ENCODE data around the gene MMD2.
"Not testable (repeated sequence)": the region's sequence is repeated elsewhere in the genome, so short reads cannot be mapped to it uniquely, and the experiment has no call there.

Gene MMD2

GRCh38 chr7:4981295-4981890 is 22.4 kb upstream of the MMD2 start:
- H3K27ac ChIP-seq (ENCODE audit: low read length); H3K4me3 ChIP-seq (ENCODE audit: low read length); H3K9me3 ChIP-seq (ENCODE audit: control insufficient read depth, low read depth, low read length); H3K4me1 ChIP-seq (ENCODE audit: control insufficient read depth, low read depth, low read length); H3K9ac ChIP-seq (ENCODE audit: low read length); H3K27me3 ChIP-seq (ENCODE audit: control insufficient read depth, insufficient read depth, low read length): not testable (repeated sequence)
- peaks cover 27% of the 10 kb centered on the region for H3K36me3 ChIP-seq (ENCODE audit: control insufficient read depth, low read depth, low read length)

DNA sequence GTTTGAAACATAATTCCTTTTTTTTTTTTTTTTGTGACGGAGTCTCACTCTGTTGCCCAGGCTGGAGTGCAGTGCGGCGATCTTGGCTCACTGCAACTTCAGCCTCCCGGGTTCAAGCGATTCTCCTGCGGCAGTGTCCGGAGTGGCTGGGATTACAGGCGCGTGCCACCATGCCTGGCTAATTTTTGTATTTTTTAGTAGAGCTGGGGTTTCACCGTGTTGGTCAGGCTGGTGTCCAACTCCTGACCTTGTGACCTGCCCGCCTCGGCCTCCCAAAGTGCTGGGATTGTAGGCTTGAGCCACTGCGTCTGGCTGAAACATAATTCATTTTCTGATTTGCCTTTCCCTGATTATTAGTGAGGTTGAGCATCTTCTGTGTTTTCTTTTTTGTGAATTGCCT is 16.6 kb upstream of the MMD2 start:
- H3K4me1 ChIP-seq (ENCODE audit: control insufficient read depth, low read depth, low read length); H3K27ac ChIP-seq (ENCODE audit: low read length); H3K9ac ChIP-seq (ENCODE audit: low read length); H3K4me3 ChIP-seq (ENCODE audit: low read length); H3K9me3 ChIP-seq (ENCODE audit: control insufficient read depth, low read depth, low read length); H3K27me3 ChIP-seq (ENCODE audit: control insufficient read depth, insufficient read depth, low read length): not testable (repeated sequence)
- H3K36me3 ChIP-seq (ENCODE audit: control insufficient read depth, low read depth, low read length) = peaks cover 15% of the 10 kb centered on the region

DNA sequence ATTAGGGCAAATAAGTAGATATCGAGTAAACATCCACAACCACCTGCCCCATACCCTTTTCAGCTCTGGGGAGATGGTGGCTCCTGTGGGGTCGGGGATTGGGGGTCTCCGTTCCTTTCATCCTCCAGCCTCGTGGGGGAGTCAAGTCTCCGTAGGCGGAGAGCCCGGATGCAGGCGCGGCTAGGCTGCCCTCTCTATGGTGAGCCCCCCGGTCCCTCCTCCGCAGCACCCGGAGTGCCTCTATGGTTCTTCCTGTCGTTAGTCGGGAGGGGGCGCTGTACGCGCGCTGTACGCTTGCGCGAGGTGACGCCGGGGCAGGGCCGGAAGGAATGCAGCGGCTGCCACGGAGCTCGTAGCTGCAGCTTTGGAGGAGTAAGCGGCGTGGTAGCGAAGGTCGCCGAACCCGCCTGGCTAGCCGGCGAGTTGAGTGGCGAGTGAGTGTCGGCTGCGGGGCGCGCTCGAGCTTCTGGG is 14.8 kb upstream of the MMD2 start:
- Histone ChIP-seq H3K9ac (ENCODE audit: low read length) (peak overlapping the region; percentile 52), H3K4me1 (ENCODE audit: control insufficient read depth, low read depth, low read length) (no peaks in the 10 kb centered on the region), H3K27ac (ENCODE audit: low read length) (no peak overlapping the region), H3K27me3 (ENCODE audit: control insufficient read depth, insufficient read depth, low read length) (no peaks in the 10 kb centered on the region), H3K36me3 (ENCODE audit: control insufficient read depth, low read depth, low read length) (peaks cover 11% of the 10 kb centered on the region), H3K4me3 (ENCODE audit: low read length) (peak overlapping the region; percentile 76), H3K9me3 (ENCODE audit: control insufficient read depth, low read depth, low read length) (no peaks in the 10 kb centered on the region)

- H3K9ac ChIP-seq (ENCODE audit: low read length); H3K36me3 ChIP-seq (ENCODE audit: control insufficient read depth, low read depth, low read length); H3K4me3 ChIP-seq (ENCODE audit: low read length); H3K27me3 ChIP-seq (ENCODE audit: control insufficient read depth, insufficient read depth, low read length); H3K4me1 ChIP-seq (ENCODE audit: control insufficient read depth, low read depth, low read length); H3K9me3 ChIP-seq (ENCODE audit: control insufficient read depth, low read depth, low read length); H3K27ac ChIP-seq (ENCODE audit: low read length): not testable (repeated sequence)
Observed at GRCh38 chr7:4972446-4972845, 13.5 kb upstream of the MMD2 start.

- Histone ChIP-seq H3K9ac (ENCODE audit: low read length) (no peak overlapping the region), H3K27me3 (ENCODE audit: control insufficient read depth, insufficient read depth, low read length) (no peaks in the 10 kb centered on the region), H3K9me3 (ENCODE audit: control insufficient read depth, low read depth, low read length) (no peaks in the 10 kb centered on the region), H3K4me1 (ENCODE audit: control insufficient read depth, low read depth, low read length) (no peaks in the 10 kb centered on the region), H3K4me3 (ENCODE audit: low read length) (no peak overlapping the region), H3K27ac (ENCODE audit: low read length) (no peak overlapping the region), H3K36me3 (ENCODE audit: control insufficient read depth, low read depth, low read length) (no peaks in the 10 kb centered on the region)
Observed at GRCh38 chr7:4965295-4966022, 6.5 kb upstream of the MMD2 start.

GRCh38 chr7:4964506-4964905 is 5.5 kb upstream of the MMD2 start:
- Histone ChIP-seq H3K9me3 (ENCODE audit: control insufficient read depth, low read depth, low read length) (no peaks in the 10 kb centered on the region), H3K27ac (ENCODE audit: low read length) (no peak overlapping the region), H3K9ac (ENCODE audit: low read length) (no peak overlapping the region), H3K36me3 (ENCODE audit: control insufficient read depth, low read depth, low read length) (no peaks in the 10 kb centered on the region), H3K27me3 (ENCODE audit: control insufficient read depth, insufficient read depth, low read length) (no peaks in the 10 kb centered on the region), H3K4me1 (ENCODE audit: control insufficient read depth, low read depth, low read length) (no peaks in the 10 kb centered on the region), H3K4me3 (ENCODE audit: low read length) (no peak overlapping the region)

DNA sequence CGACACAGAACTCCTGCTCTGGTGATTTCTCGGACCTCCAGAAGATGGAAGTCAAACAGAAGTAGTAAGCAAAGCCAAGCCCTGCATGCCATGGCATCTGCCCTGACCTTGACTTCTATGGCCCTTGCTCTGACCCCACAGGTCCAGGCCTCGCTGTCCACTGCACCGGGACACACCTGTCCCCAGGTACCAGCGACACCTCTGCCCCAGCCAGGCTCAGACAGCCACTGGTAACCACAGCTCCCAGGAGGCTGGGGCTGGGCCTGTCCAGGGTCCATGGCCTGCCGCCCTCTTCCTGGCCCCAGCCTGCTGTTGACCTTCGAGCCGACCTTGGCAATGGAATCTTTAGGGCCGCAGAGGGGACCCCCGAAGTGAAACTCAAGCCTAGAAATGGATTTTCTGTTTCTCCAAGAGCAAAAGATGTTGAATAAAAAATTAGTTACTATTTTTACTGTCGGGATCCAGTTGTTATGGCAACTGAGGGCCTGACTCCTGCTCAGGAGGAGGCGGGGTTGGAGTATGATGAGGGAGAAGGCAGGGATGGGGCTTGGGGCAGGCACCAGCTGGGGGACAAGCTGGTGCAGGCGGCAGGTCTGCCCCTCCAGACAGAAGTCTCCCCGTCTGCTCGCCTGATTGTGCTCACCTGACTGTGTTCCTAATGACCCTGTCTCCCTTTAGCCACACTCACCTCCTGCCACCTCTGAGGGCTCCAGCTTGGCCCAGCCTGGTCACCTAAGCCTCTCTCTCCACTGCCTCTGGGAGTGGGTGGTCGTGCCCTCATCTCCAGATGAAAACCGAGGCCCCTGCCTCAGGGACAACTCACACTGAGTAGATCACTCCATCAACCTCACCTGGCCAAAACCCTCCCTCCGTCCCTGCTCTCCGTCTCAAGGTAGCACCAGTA is 4.1 kb upstream of the MMD2 start:
- Histone ChIP-seq H3K4me3 (ENCODE audit: low read length) (no peak overlapping the region), H3K36me3 (ENCODE audit: control insufficient read depth, low read depth, low read length) (no peaks in the 10 kb centered on the region), H3K4me1 (ENCODE audit: control insufficient read depth, low read depth, low read length) (peaks cover 3% of the 10 kb centered on the region), H3K27ac (ENCODE audit: low read length) (no peak overlapping the region), H3K9me3 (ENCODE audit: control insufficient read depth, low read depth, low read length) (no peaks in the 10 kb centered on the region), H3K9ac (ENCODE audit: low read length) (no peak overlapping the region), H3K27me3 (ENCODE audit: control insufficient read depth, insufficient read depth, low read length) (peaks cover 8% of the 10 kb centered on the region)

- Histone ChIP-seq H3K9me3 (ENCODE audit: control insufficient read depth, low read depth, low read length) (no peaks in the 10 kb centered on the region), H3K27me3 (ENCODE audit: control insufficient read depth, insufficient read depth, low read length) (peaks cover 25% of the 10 kb centered on the region), H3K4me1 (ENCODE audit: control insufficient read depth, low read depth, low read length) (peaks cover 5% of the 10 kb centered on the region), H3K27ac (ENCODE audit: low read length) (no peak overlapping the region), H3K4me3 (ENCODE audit: low read length) (no peak overlapping the region), H3K36me3 (ENCODE audit: control insufficient read depth, low read depth, low read length) (no peaks in the 10 kb centered on the region), H3K9ac (ENCODE audit: low read length) (no peak overlapping the region)
Observed at GRCh38 chr7:4960363-4960762, 1.4 kb upstream of the MMD2 start.

DNA sequence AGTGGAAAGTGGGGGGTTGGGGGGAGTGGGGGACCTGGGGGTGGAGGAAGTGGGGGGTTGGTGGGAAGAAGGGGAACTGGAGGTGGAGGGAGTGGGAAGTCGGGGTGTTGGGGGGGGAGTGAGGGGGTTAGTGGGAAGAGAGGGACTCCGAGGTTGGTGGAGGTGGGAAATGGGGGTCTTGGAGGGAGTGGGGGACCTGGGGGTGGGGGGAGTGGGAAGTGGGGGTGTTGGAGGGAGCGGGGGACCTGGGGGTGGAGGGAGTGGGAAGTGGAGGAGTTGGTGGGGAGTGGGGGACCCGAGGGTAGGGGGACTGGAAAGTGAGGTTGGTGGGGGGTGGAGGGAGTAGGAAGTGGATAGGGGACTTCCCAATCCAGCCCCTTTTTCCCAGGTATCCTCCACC is 906 bp upstream of the MMD2 start:
- Histone ChIP-seq H3K4me3 (ENCODE audit: low read length) (no peak overlapping the region), H3K4me1 (ENCODE audit: control insufficient read depth, low read depth, low read length) (peaks cover 5% of the 10 kb centered on the region), H3K9ac (ENCODE audit: low read length) (no peak overlapping the region), H3K27me3 (ENCODE audit: control insufficient read depth, insufficient read depth, low read length) (peaks cover 30% of the 10 kb centered on the region), H3K9me3 (ENCODE audit: control insufficient read depth, low read depth, low read length) (no peaks in the 10 kb centered on the region), H3K36me3 (ENCODE audit: control insufficient read depth, low read depth, low read length) (no peaks in the 10 kb centered on the region), H3K27ac (ENCODE audit: low read length) (no peak overlapping the region)

GRCh38 chr7:4959306-4959705 is 319 bp upstream of the MMD2 start:
- Histone ChIP-seq H3K9ac (ENCODE audit: low read length) (no peak overlapping the region), H3K4me3 (ENCODE audit: low read length) (no peak overlapping the region), H3K36me3 (ENCODE audit: control insufficient read depth, low read depth, low read length) (no peaks in the 10 kb centered on the region), H3K27me3 (ENCODE audit: control insufficient read depth, insufficient read depth, low read length) (peaks cover 30% of the 10 kb centered on the region), H3K27ac (ENCODE audit: low read length) (no peak overlapping the region), H3K4me1 (ENCODE audit: control insufficient read depth, low read depth, low read length) (peaks cover 5% of the 10 kb centered on the region), H3K9me3 (ENCODE audit: control insufficient read depth, low read depth, low read length) (no peaks in the 10 kb centered on the region)

DNA sequence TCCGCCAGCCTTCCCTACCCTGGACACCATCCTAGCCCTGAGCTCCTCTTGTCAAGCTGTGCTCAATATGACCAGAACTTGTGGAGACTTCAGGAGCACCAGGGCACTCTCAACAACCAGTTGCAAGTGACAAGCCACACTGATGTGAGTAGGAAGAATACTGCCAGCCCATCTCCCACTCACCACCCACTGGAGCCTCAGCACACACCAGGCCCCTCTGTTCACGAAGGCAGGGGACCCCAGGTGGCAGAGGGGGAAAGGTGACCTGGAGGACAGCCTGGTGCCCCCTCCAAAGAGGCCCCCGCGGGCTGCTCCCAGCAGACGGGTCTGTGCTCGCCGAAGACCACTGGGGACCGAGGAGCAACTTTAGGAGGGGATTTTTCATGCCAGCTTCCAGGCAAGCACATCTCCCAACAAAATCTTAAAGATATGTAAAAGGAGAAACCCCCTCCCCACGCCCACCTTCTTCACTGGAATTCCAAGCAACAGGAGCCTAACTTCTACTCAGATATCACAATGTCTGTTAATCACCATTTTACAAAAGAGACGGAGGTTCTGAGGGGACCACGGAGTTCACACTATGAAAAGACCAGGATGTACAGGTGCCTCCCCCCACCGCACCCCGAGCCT is 1.0 kb downstream of the MMD2 start:
- H3K27me3 ChIP-seq (ENCODE audit: control insufficient read depth, insufficient read depth, low read length) = peaks cover 30% of the 10 kb centered on the region
- H3K4me3 ChIP-seq (ENCODE audit: low read length) = peak overlapping the region; percentile 59

More for the DNA sequence above, 1.0 kb downstream of the MMD2 start:
- Histone ChIP-seq H3K27ac (ENCODE audit: low read length) (no peak overlapping the region), H3K9me3 (ENCODE audit: control insufficient read depth, low read depth, low read length) (no peaks in the 10 kb centered on the region), H3K4me1 (ENCODE audit: control insufficient read depth, low read depth, low read length) (peaks cover 5% of the 10 kb centered on the region), H3K36me3 (ENCODE audit: control insufficient read depth, low read depth, low read length) (no peaks in the 10 kb centered on the region), H3K9ac (ENCODE audit: low read length) (no peak overlapping the region)

Data from iPS-18a (cell line).